Thyroid gland (tissue), 4 donors: ENCODE results near the gene CTAGE4.
"Not testable (repeated sequence)": the region's sequence is repeated elsewhere in the genome, so short reads cannot be mapped to it uniquely, and the experiment has no call there.

Experiments
- POLR2A ChIP-seq, 2 donors: fragments of 450-650 bp; IDR thresholded peaks; one replicate each; pipeline ENCODE4 v1.6.1; 2017; ENCODE audit warnings: antibody characterized with exemption in 2 of 2, mild to moderate bottlenecking in 2 of 2, moderate library complexity in 1 of 2
- TF ChIP-seq, protein P1 (sequence below), 6 experiments: fragments of 200-600 bp in 3 of 6; fragments of 450-650 bp in 3 of 6; sonication (generic) in 3 of 6; IDR thresholded peaks; one replicate each; pipeline ENCODE4 v1.5.1; 2016 to 2019; ENCODE audit warnings: antibody characterized with exemption in 6 of 6, mild to moderate bottlenecking in 2 of 6, inconsistent platforms in 1 of 6, moderate library complexity in 1 of 6

DNA sequence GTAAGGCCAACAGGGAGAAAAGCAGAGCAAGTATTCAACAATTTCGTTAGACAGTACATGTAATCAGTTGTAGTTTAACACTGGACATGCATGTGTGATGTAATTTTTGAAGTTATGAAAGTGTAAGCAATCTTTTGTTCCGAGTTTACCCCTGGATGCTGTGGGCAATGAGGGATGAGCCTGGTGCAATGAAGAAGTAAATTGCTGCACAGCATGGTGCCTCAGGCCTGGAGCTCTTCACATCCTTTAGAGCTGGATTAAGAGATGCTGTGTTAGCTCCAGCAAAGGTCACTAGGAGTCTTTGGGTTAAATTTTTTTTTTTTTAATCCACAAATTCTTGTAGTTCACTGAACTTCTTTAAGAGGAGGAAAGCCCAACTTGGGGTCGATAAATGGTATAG lies 19.8 kb downstream of the CTAGE4 start:
- TF ChIP-seq, protein P1, sequence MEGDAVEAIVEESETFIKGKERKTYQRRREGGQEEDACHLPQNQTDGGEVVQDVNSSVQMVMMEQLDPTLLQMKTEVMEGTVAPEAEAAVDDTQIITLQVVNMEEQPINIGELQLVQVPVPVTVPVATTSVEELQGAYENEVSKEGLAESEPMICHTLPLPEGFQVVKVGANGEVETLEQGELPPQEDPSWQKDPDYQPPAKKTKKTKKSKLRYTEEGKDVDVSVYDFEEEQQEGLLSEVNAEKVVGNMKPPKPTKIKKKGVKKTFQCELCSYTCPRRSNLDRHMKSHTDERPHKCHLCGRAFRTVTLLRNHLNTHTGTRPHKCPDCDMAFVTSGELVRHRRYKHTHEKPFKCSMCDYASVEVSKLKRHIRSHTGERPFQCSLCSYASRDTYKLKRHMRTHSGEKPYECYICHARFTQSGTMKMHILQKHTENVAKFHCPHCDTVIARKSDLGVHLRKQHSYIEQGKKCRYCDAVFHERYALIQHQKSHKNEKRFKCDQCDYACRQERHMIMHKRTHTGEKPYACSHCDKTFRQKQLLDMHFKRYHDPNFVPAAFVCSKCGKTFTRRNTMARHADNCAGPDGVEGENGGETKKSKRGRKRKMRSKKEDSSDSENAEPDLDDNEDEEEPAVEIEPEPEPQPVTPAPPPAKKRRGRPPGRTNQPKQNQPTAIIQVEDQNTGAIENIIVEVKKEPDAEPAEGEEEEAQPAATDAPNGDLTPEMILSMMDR (IDR thresholded peaks at IDR 0.05) = not testable (repeated sequence)
- not testable (repeated sequence) for TF ChIP-seq POLR2A (IDR thresholded peaks at IDR 0.05)
